SU-DHL-6 (cell line): Measurements from ENCODE around the gene CRELD1.
A peak's percentile ranks its signal among the peaks of the same experiment; 100 is the strongest.

Experiments
- H2AFZ ChIP-seq: fragments of 200-600 bp; sonication (generic); 2 replicates; pipeline ENCODE4 v1.6.1; 2014; ENCODE audit warnings: low read depth, mild to moderate bottlenecking, moderate library complexity, mixed read lengths, antibody characterized with exemption, low read length; ENCODE audit not compliant: severe bottlenecking
- H3F3A ChIP-seq: fragments of 200-600 bp; shearing (Covaris generic); 2 replicates; pipeline ENCODE4 v1.6.0; 2016; ENCODE audit warnings: antibody characterized with exemption, mild to moderate bottlenecking; ENCODE audit not compliant: insufficient read depth
- H3K27ac ChIP-seq: fragments of 200-600 bp; sonication (generic); 2 replicates; pipeline ENCODE4 v1.5.1; 2016; ENCODE audit warnings: low read depth, mild to moderate bottlenecking, low read length, moderate library complexity, mixed read lengths
- H3K27me3 ChIP-seq: fragments of 200-600 bp; sonication (generic), shearing (Covaris generic); 2 replicates; pipeline ENCODE4 v1.6.0; 2014; ENCODE audit warnings: mild to moderate bottlenecking, low read length
- H3K36me3 ChIP-seq: fragments of 200-600 bp; sonication (generic); 2 replicates; pipeline ENCODE4 v1.6.1; 2014; ENCODE audit warnings: mild to moderate bottlenecking, low read length, mixed read lengths
- H3K4me2 ChIP-seq: fragments of 300-600, 200-600 bp; shearing (Covaris generic), sonication (generic); 2 replicates; pipeline ENCODE4 v1.6.0; 2014; ENCODE audit warnings: low read length, low read depth, mild to moderate bottlenecking; ENCODE audit not compliant: poor library complexity, severe bottlenecking
- H3K4me3 ChIP-seq: fragments of 200-600 bp; sonication (generic); 2 replicates; pipeline ENCODE4 v1.5.1; 2014; ENCODE audit warnings: antibody characterized with exemption, low read length, mild to moderate bottlenecking, mixed read lengths; ENCODE audit not compliant: insufficient read depth, poor library complexity, severe bottlenecking
- H3K79me2 ChIP-seq: fragments of 200-600 bp; sonication (generic); 2 replicates; pipeline ENCODE4 v1.6.1; 2014; ENCODE audit warnings: mild to moderate bottlenecking, low read length, moderate library complexity; ENCODE audit not compliant: insufficient read depth
- H3K9ac ChIP-seq: fragments of 200-600 bp; sonication (generic); 2 replicates; pipeline ENCODE4 v1.7.0; 2014; ENCODE audit warnings: mild to moderate bottlenecking, low read length
- H3K9me2 ChIP-seq: fragments of 200-600 bp; sonication (generic); replicated peaks from 2 replicates; pipeline ENCODE4 v1.6.1; 2014; ENCODE audit warnings: low read length; ENCODE audit not compliant: insufficient read depth
- H3K9me3 ChIP-seq: fragments of 200-600 bp; sonication (generic); 2 replicates; pipeline ENCODE4 v1.6.1; 2014; ENCODE audit warnings: low read length, mixed read lengths; ENCODE audit not compliant: insufficient read depth
- H4K20me1 ChIP-seq: fragments of 200-600 bp; sonication (generic); 2 replicates; pipeline ENCODE4 v1.6.1; 2014; ENCODE audit warnings: low read depth, mild to moderate bottlenecking, antibody characterized with exemption, low read length, moderate library complexity, mixed read lengths
- CTCF ChIP-seq: fragments of 200-600 bp; sonication (generic); IDR thresholded peaks from one replicate; pipeline ENCODE4 v1.5.1; 2017; ENCODE audit warnings: antibody characterized with exemption, mild to moderate bottlenecking, low read length, moderate library complexity; ENCODE audit not compliant: insufficient read depth, poor library complexity, severe bottlenecking
- EZH2phosphoT487 ChIP-seq: fragments of 200-600 bp; sonication (generic), shearing (Covaris generic); conservative IDR thresholded peaks from 2 replicates; pipeline ENCODE4 v1.6.1; 2018; ENCODE audit warnings: mild to moderate bottlenecking, antibody characterized with exemption, low read length, moderate library complexity, mixed read lengths

Gene CRELD1

GRCh38 chr3:9986230-9986725 lies 52.6 kb downstream of the CRELD1 start:
- Histone ChIP-seq H3F3A (no peaks in the 10 kb centered on the region), H3K27ac (peak overlapping the region; percentile 18; the same call in 1 of the 2 replicates), H3K9me3 (no peaks in the 10 kb centered on the region), H3K9me2 (no peaks in the 10 kb centered on the region), H3K36me3 (no peaks in the 10 kb centered on the region), H3K4me3 (peak overlapping the region; percentile 94), H3K27me3 (no peaks in the 10 kb centered on the region), H2AFZ (peak overlapping the region; percentile 28), H3K4me2 (peak overlapping the region; percentile 71), H3K9ac (peak overlapping the region; percentile 82), H4K20me1 (no peaks in the 10 kb centered on the region), H3K79me2 (peaks cover 60% of the 10 kb centered on the region)
- TF ChIP-seq CTCF (no peak), EZH2phosphoT487 (no peak)

DNA sequence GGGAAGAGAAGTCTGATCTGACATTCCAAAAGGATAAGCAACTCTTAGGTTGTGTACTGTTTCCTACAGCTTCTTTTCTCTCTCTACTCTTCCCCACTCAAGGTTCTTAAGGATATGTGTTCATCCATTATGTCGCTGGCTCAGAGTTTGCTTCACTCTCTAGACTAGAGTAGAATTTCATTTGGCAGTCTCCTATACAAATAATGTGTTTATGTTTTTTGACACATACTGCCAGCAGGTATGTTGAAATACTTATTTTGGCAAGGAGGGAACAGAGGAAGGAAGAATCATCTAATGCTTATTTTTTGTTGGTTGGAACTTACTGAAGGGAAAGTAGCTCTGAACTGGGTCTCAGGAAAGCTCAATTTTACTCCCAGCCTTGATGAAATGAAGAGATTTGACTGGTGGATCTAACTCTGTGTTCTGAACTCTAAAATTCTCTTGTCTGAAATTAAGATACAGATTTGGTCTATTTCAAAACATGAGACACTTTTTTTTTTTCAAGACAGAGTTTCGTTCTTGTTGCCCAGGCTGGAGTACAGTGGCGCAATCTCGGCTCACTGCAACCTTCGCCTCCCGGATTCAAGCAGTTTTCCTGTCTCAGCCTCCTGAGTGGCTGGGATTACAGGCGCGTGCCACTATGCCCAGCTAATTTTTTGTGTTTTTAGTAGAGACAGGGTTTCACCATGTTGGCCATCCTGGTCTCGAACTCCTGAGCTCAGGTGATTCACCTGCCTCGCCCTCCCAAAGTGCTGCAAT lies 60.6 kb downstream of the CRELD1 start:
- Histone ChIP-seq H3K4me3 (no peak overlapping the region), H3K36me3 (peaks cover 20% of the 10 kb centered on the region), H4K20me1 (peaks cover 3% of the 10 kb centered on the region; the same call in 1 of the 2 replicates), H3K9me2 (no peaks in the 10 kb centered on the region), H3K4me2 (no peak overlapping the region), H3K79me2 (peaks cover 61% of the 10 kb centered on the region), H3K9me3 (no peaks in the 10 kb centered on the region), H3F3A (peaks cover 7% of the 10 kb centered on the region; the same call in 1 of the 2 replicates), H3K27me3 (no peaks in the 10 kb centered on the region), H3K9ac (no peak overlapping the region), H2AFZ (no peak overlapping the region), H3K27ac (no peak overlapping the region)
- TF ChIP-seq CTCF (no peak), EZH2phosphoT487 (no peak)
